DMS53 (cell line): ENCODE data around the gene FBXW2.

Experiments used
- DNase-seq: peaks from one replicate; lab custom pipeline; 2025; lab: John Stamatoyannopoulos, UW

The FBXW2 gene

GRCh38 chr9:120741701-120742100 is 51.5 kb downstream of the FBXW2 start:
- DNase-seq = no peak

- peak; percentile 35 for DNase-seq
Observed at GRCh38 chr9:120741191-120741590, 52.0 kb downstream of the FBXW2 start.

GRCh38 chr9:120740132-120740531 is 53.1 kb downstream of the FBXW2 start:
- DNase-seq = peak; percentile 49

GRCh38 chr9:120737416-120738165 is 55.6 kb downstream of the FBXW2 start:
- DNase-seq = no peak

GRCh38 chr9:120736881-120737280 is 56.3 kb downstream of the FBXW2 start:
- no peak for DNase-seq

GRCh38 chr9:120735415-120736126 is 57.6 kb downstream of the FBXW2 start:
- no peak for DNase-seq

- DNase-seq = no peak
Observed at GRCh38 chr9:120734607-120735410, 58.4 kb downstream of the FBXW2 start.

GRCh38 chr9:120733190-120733589 is 60.0 kb downstream of the FBXW2 start:
- no peak for DNase-seq

GRCh38 chr9:120730654-120731514 is 62.3 kb downstream of the FBXW2 start:
- peak; percentile 93 for DNase-seq

GRCh38 chr9:120729791-120730241 is 63.4 kb downstream of the FBXW2 start:
- DNase-seq = peak; percentile 54

GRCh38 chr9:120726484-120726883 is 66.7 kb downstream of the FBXW2 start:
- no peak for DNase-seq

GRCh38 chr9:120725907-120726306 is 67.3 kb downstream of the FBXW2 start:
- DNase-seq = no peak

- no peak for DNase-seq
Observed at GRCh38 chr9:120724757-120725400, 68.3 kb downstream of the FBXW2 start.

GRCh38 chr9:120723565-120723964 is 69.7 kb downstream of the FBXW2 start:
- DNase-seq = no peak

GRCh38 chr9:120720404-120720803 is 72.8 kb downstream of the FBXW2 start:
- no peak for DNase-seq

GRCh38 chr9:120718316-120718715 is 74.9 kb downstream of the FBXW2 start:
- DNase-seq = no peak

- no peak for DNase-seq
Observed at GRCh38 chr9:120717176-120717575, 76.0 kb downstream of the FBXW2 start.

GRCh38 chr9:120716483-120716882 is 76.7 kb downstream of the FBXW2 start:
- no peak for DNase-seq

- peak; percentile 41 for DNase-seq
Observed at GRCh38 chr9:120715389-120715924, 77.8 kb downstream of the FBXW2 start.

- DNase-seq = peak; percentile 65
Observed at GRCh38 chr9:120714846-120715388, 78.3 kb downstream of the FBXW2 start.
